Chondrocyte (in vitro differentiated cells): ENCODE data around the gene PRDM12. TPM values are rescaled to one million over a fixed set of nuclear protein-coding genes. Genes with fewer than 3 reads are reported as not detected.

Experiments
- DNase-seq: peaks from one replicate; pipeline ENCODE4 v3.0.0; 2021; ENCODE audit warnings: mixed read lengths, low spot score
- H3K27ac Mint-ChIP-seq: one replicate; pipeline ENCODE4 v1.8.0; 2021; ENCODE audit warnings: mild to moderate bottlenecking, moderate library complexity, mixed read lengths; ENCODE audit not compliant: unreplicated experiment
- H3K27me3 Mint-ChIP-seq: 2 replicates; pipeline ENCODE4 v1.8.0; 2021; ENCODE audit warnings: low read depth, mixed read lengths
- H3K36me3 Mint-ChIP-seq: 2 replicates; pipeline ENCODE4 v1.8.0; 2021; ENCODE audit warnings: low read depth, mixed read lengths
- H3K4me1 Mint-ChIP-seq: 2 replicates; pipeline ENCODE4 v1.8.0; 2021; ENCODE audit warnings: low read depth, mild to moderate bottlenecking, mixed read lengths
- H3K4me3 Mint-ChIP-seq: one replicate; pipeline ENCODE4 v1.8.0; 2021; ENCODE audit warnings: mild to moderate bottlenecking, moderate library complexity, mixed read lengths; ENCODE audit not compliant: unreplicated experiment
- H3K9me3 Mint-ChIP-seq: 2 replicates; pipeline ENCODE4 v1.8.0; 2021; ENCODE audit warnings: low read depth, mixed read lengths
- total RNA-seq: library from RNA; stranded (reverse); gene quantifications from 3 replicates; pipeline ENCODE4 v1.2.1, GENCODE V29; 2021
- TF ChIP-seq, protein P1 (sequence below): fragments of 200-600 bp; sonication (generic); IDR thresholded peaks from 2 replicates; pipeline ENCODE4 v1.5.0; 2021; ENCODE audit warnings: antibody characterized with exemption, mild to moderate bottlenecking, moderate library complexity

Gene PRDM12
- total RNA-seq, 1 donor from 2014 or later = 0.10 TPM

DNA sequence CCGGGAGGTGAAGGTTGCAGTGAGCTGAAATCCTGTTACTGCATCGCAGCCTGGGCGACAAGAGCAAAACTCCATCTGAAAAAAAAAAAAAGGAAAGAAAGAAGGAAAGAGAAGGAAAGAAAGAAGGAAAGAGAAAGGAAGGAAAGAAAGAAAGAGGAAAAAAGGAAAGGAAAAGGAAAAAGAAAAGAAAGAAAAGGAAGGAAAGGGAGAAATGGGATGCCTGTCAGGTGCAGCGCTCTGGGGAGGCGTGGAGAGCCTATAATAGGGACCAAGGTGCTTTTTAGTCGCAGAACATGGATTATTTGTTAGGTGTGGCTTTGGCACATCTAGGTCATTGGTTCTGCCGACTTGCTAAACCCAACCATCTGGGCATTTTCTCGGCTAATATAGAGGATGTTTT lies 47.1 kb downstream of the PRDM12 start:
- no peak for DNase-seq
- TF ChIP-seq, protein P1, sequence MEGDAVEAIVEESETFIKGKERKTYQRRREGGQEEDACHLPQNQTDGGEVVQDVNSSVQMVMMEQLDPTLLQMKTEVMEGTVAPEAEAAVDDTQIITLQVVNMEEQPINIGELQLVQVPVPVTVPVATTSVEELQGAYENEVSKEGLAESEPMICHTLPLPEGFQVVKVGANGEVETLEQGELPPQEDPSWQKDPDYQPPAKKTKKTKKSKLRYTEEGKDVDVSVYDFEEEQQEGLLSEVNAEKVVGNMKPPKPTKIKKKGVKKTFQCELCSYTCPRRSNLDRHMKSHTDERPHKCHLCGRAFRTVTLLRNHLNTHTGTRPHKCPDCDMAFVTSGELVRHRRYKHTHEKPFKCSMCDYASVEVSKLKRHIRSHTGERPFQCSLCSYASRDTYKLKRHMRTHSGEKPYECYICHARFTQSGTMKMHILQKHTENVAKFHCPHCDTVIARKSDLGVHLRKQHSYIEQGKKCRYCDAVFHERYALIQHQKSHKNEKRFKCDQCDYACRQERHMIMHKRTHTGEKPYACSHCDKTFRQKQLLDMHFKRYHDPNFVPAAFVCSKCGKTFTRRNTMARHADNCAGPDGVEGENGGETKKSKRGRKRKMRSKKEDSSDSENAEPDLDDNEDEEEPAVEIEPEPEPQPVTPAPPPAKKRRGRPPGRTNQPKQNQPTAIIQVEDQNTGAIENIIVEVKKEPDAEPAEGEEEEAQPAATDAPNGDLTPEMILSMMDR = no peak
- no peaks in the 10 kb centered on the region for H3K36me3 Mint-ChIP-seq
- H3K4me1 Mint-ChIP-seq = peaks cover 34% of the 10 kb centered on the region
- no peaks in the 10 kb centered on the region for H3K27me3 Mint-ChIP-seq
- H3K9me3 Mint-ChIP-seq = no peaks in the 10 kb centered on the region
- H3K4me3 Mint-ChIP-seq = no peak overlapping the region
- no peak overlapping the region for H3K27ac Mint-ChIP-seq

DNA sequence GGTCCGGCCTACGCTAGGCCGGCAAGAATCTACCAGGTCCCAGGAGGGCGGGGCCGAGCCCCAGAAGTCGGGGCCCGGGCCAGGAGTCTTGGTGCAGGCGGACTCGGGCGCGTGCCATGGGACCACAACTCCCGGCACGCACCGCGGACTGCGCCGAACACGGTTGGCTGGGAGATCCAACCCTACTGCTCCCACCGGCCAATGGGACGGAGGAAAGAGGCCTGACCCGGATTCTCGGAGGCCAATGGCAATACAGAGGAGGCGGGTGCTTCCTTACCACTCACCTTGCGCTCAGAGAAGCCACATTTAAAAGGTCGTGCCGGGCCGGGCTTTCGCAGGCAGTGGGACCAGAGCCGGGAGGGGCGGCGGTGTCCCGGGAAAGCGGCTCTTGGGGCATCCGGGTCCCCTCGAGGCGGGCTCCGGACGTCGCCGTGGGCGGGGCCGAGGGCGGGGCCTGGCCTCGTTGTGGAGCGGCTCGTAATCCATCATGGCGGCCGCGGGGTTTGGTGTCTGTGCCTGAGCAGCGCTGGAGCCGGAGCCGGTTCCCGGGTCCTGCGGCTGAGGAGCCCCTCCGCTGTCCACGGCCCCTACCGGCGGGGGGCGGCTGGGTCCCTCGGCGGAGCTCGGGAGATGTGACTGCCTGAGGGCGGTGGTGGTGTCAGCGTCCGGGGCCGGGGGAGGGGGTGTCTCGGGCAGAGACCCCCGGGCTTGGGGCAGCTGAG lies 48.3 kb downstream of the PRDM12 start:
- TF ChIP-seq, protein P1 = no peak
- H3K4me1 Mint-ChIP-seq = peaks cover 37% of the 10 kb centered on the region
- H3K27ac Mint-ChIP-seq = peak overlapping the region; percentile 99
- no peaks in the 10 kb centered on the region for H3K36me3 Mint-ChIP-seq
- peak overlapping the region; percentile 95 for H3K4me3 Mint-ChIP-seq
- peak; percentile 99 for DNase-seq
- H3K27me3 Mint-ChIP-seq = no peaks in the 10 kb centered on the region
- H3K9me3 Mint-ChIP-seq = no peaks in the 10 kb centered on the region

DNA sequence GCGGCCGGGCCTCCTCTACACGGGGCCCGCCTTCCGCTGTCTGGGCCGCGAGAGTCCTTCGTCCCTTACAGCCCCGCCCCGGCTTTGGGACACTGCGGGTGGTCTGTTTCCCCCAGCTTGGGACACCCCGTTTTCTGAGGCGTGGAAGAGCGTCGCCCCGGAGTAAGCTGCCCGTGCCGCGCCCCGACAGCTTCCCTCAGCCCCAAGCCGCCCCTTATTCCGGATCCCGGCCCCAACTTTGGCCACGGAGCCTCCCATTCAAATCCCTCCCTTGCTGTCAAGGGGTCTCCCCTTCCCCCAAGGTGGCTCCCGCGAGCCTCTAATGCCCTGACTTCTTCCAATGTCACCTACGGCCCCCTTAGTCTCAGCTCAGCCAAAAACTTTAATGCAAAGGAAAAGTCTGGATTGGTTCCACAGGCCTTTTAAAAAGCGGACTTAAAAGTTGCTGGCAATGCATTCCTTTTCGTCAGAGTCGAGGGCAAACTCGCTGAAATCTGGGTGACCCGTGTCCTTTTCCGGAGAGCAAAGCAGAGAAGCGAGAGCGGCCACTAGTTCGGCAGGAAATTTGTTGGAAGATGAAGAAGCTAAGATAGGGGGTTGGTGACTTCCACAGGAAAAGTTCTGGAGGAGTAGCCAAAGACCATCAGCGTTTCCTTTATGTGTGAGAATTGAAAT lies 49.0 kb downstream of the PRDM12 start:
- Mint-ChIP-seq H3K27ac (peak overlapping the region; percentile 99), H3K9me3 (no peaks in the 10 kb centered on the region), H3K27me3 (no peaks in the 10 kb centered on the region), H3K4me1 (peaks cover 37% of the 10 kb centered on the region), H3K36me3 (no peaks in the 10 kb centered on the region), H3K4me3 (peak overlapping the region; percentile 95)
- no peak for DNase-seq
- TF ChIP-seq, protein P1 = peak; percentile 28

DNA sequence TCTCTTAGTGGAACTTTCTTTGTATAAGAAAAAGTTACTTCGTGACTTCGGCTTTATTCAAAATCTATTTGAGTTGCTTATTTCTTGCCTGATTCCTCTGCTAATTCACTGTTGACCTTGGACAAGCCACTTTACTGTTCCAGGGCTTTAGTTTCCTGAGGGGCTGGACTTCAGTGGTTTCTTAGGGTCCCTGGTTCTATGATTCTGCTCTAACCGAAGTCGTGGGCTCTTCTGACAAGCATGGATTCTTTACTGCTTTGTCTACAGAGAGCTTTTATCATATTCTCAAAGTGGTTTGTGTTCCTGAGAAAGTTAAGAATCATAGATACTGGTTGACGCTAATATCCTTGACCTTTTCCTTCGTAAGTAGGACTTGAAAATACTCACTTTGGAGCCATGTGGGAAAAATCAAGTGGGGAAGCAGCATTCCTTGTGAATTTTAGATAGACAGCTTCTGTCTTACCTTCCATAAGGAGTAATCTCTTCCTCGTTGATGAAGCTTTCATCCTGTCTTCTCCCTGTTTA lies 50.3 kb downstream of the PRDM12 start:
- Mint-ChIP-seq H3K36me3 (no peaks in the 10 kb centered on the region), H3K27me3 (no peaks in the 10 kb centered on the region), H3K27ac (peak overlapping the region; percentile 99), H3K4me1 (peaks cover 37% of the 10 kb centered on the region), H3K4me3 (peak overlapping the region; percentile 95), H3K9me3 (no peaks in the 10 kb centered on the region)
- TF ChIP-seq, protein P1 = no peak
- DNase-seq = no peak

DNA sequence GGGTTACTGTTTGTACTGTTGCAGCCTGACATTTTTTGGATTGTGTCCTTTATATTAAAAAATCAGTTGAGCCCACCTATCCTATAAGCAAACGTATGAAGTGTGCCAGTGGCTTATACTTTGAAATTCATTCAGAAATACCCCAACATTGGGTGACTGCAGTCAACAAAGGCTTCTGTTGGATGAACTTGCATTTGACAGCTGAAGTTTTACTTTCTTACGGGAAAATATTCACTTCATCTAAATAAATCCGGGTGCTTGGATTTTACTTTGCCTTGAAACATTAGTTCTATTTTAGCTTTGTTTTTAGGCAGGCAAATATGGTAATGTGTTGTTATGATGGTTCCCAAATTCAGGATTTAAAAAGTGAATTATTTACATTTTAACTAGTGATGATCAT lies 50.9 kb downstream of the PRDM12 start:
- H3K9me3 Mint-ChIP-seq = no peaks in the 10 kb centered on the region
- TF ChIP-seq, protein P1 = no peak
- DNase-seq = no peak
- no peaks in the 10 kb centered on the region for H3K27me3 Mint-ChIP-seq
- H3K4me1 Mint-ChIP-seq = peaks cover 37% of the 10 kb centered on the region
- peak overlapping the region; percentile 95 for H3K4me3 Mint-ChIP-seq
- H3K36me3 Mint-ChIP-seq = no peaks in the 10 kb centered on the region
- peak overlapping the region; percentile 99 for H3K27ac Mint-ChIP-seq
